Breast epithelium (tissue), 3 donors: ENCODE results near the gene ASMT.

Experiments
- CTCF ChIP-seq, 3 donors: fragments of 450-650 bp; IDR thresholded peaks; one replicate each; pipeline ENCODE4 v1.5.1; 2016 to 2017; ENCODE audit warnings: antibody characterized with exemption in 3 of 3, mild to moderate bottlenecking in 3 of 3, moderate library complexity in 3 of 3
- POLR2AphosphoS5 ChIP-seq, 3 donors: sonication (generic); formaldehyde crosslinking; IDR thresholded peaks; one replicate each; pipeline ENCODE4 v1.6.1; 2017; ENCODE audit warnings: antibody characterized with exemption in 3 of 3

GRCh38 chrX:1600406-1601050 lies 14.3 kb upstream of the ASMT start:
- TF ChIP-seq CTCF (IDR thresholded peaks at IDR 0.05): no peak
- TF ChIP-seq POLR2AphosphoS5 (IDR thresholded peaks at IDR 0.05): no peak
